ENCODE data around the gene IL17RE. TPM values are rescaled to one million over a fixed set of nuclear protein-coding genes. Genes with fewer than 3 reads are reported as not detected.

IL17RE gene
- total RNA-seq, 1 experiment from 2014 or later: 30.6 TPM

- no peak for TF ChIP-seq CTCF (IDR thresholded peaks at IDR 0.05; ENCODE audit: unreplicated experiment)
- peaks cover 31% of the 10 kb centered on the region for H3K36me3 Mint-ChIP-seq (ENCODE audit: insufficient read depth, unreplicated experiment)
- intact Hi-C loops (cut with micrococcal nuclease; ENCODE audit: unreplicated experiment): no loop called here
- no peaks in the 10 kb centered on the region for H3K27me3 Mint-ChIP-seq (ENCODE audit: unreplicated experiment)
- no peak overlapping the region for H3K27ac Mint-ChIP-seq (ENCODE audit: unreplicated experiment)
- H3K4me3 Mint-ChIP-seq (ENCODE audit: low read depth, unreplicated experiment): no peak overlapping the region
- CTCF ChIA-PET: interaction anchor here (0.5 to 0.7 kb wide), 2 partner anchors 12 to 22 kb away, joined by 3 to 4 read pairs; no protein-coding TSS in a partner anchor
- H3K9me3 Mint-ChIP-seq (ENCODE audit: low read depth, unreplicated experiment): no peaks in the 10 kb centered on the region
- DNase-seq: no peak
- BruUV-seq (replicated peaks): no TSS peak
- peaks cover 8% of the 10 kb centered on the region for H3K4me1 Mint-ChIP-seq (ENCODE audit: low read depth, unreplicated experiment)
Measured at GRCh38 chr3:9965200-9965875, 62.7 kb downstream of the IL17RE start.

Other genes starting within 250 kb of the IL17RE start
- not detected in 2 replicates for gene CPNE9, start 199.0 kb upstream of the IL17RE start, total RNA-seq (2022)
- 19.8 and 20.4 TPM in 2 replicates for gene BRPF1, start 171.1 kb upstream of the IL17RE start, total RNA-seq (2022)
- gene OGG1, start 152.9 kb upstream of the IL17RE start, total RNA-seq (2022): 17.1 and 21.8 TPM in 2 replicates
- gene CAMK1, start 132.9 kb upstream of the IL17RE start, total RNA-seq (2022): 4.1 and 7.2 TPM in 2 replicates
- 45.8 and 48.5 TPM in 2 replicates for gene TADA3, start 110.4 kb upstream of the IL17RE start, total RNA-seq (2022)
- 133 and 141 TPM in 2 replicates for gene ARPC4, start 109.8 kb upstream of the IL17RE start, total RNA-seq (2022)
- gene TTLL3, start 92.6 kb upstream of the IL17RE start, total RNA-seq (2022): 19.5 and 21.9 TPM in 2 replicates
- gene RPUSD3, start 58.8 kb upstream of the IL17RE start, total RNA-seq (2022): 30.9 and 41.7 TPM in 2 replicates
- gene CIDEC, start 22.6 kb upstream of the IL17RE start, total RNA-seq (2022): 0.71 and 1.3 TPM in 2 replicates
- gene JAGN1, start 12.2 kb upstream of the IL17RE start, total RNA-seq (2022): 32.4 and 34.2 TPM in 2 replicates
- gene IL17RC, start 14.2 kb downstream of the IL17RE start, total RNA-seq (2022): 19.1 and 24.7 TPM in 2 replicates
- 23.2 and 25.4 TPM in 2 replicates for gene CRELD1, start 31.0 kb downstream of the IL17RE start, total RNA-seq (2022)
- 1.2 and 1.6 TPM in 2 replicates for gene PRRT3, start 49.6 kb downstream of the IL17RE start, total RNA-seq (2022)
- 59.2 and 64.2 TPM in 2 replicates for gene EMC3, start 84.0 kb downstream of the IL17RE start, total RNA-seq (2022)
- 34.2 and 40.3 TPM in 2 replicates for gene FANCD2, start 123.6 kb downstream of the IL17RE start, total RNA-seq (2022)
- gene FANCD2OS, start 205.4 kb downstream of the IL17RE start, total RNA-seq (2022): not detected in 2 replicates
- gene BRK1, start 212.8 kb downstream of the IL17RE start, total RNA-seq (2022): 120 and 126 TPM in 2 replicates
- 49.0 and 50.4 TPM in 2 replicates for gene VHL, start 238.9 kb downstream of the IL17RE start, total RNA-seq (2022)

Measured in Calu3 (cell line).